HCEC 1CT (cell line): ENCODE measurements around the gene C14orf132.

Experiments used
- DNase-seq: peaks from one replicate; pipeline ENCODE4 v3.0.0-alpha.2; 2017

The C14orf132 gene

DNA sequence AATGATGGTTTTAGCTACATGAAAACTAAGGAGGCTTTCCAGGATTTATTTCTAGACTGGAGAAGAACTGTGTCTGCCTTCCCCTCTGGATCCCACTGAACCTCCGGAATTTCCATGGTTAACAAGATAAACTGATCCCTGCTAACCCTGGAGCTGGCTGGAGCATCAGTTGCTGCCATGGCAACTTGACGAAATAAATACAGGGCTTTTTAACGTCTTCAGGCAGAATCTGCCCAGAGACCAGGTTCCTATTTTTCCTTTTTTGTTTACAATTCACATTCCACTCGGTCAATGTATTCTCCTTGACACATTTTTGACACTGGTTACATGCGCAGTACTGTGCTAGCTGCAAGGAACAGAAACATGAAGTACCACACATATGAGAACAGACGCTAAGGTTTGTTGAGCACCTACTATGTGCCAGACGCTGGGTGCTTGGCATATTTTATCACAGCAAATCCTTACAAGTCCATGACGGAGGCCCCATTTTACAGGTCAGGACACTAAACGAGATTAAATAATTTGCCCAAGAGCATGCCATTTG is 1.7 kb downstream of the C14orf132 start:
- DNase-seq = no peak

DNA sequence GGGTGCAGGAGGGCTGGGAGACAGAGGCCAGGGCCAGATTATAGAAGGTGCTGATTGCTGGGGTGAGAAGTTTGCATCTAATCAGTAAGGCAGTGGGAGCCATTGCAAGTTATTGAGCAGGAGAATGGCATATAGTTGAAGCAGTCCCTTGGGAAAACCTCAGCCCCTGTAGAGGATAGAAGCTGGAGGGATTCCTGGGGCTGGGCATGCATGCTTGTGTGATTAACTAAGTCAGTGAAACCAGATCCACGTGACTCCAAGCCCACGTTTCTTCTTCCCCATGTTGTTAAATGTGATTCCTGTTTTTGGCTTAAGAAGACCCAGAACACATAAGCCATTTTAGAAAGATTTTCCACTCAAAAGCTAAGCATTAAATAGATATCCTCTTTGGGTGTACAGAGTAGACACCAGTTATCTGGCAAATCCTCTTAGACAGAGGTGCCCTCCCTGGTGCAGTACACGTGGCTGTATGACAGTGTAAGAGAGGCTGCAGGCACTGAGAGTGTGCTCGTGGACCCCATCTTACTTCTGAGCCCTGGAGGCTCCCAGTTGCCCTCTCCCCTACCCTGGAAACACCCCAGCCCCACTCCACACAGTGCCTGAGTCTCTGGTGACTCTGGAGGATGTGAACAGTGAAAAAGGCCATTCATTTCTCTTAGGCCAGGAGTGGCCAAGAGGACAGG is 3.2 kb downstream of the C14orf132 start:
- DNase-seq = no peak

DNA sequence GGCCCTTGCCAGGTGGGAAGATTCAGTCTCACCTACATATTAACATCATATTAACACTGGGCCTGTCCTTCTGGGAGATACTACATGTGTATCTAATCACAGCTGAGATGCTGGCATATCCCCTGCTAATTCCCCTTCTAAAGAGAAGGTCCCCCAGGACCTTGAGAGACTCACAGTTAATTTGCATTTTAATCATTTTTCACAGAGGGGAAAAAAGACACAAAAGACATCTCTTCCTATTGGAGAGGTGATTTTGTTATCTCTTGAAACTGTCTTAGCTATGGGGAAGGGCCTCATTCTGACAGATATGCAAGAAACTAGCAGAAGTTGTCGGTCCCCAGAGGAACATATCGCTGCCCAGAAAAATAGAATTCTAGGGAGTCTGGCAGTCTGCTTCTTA is 7.5 kb downstream of the C14orf132 start:
- DNase-seq = no peak

DNA sequence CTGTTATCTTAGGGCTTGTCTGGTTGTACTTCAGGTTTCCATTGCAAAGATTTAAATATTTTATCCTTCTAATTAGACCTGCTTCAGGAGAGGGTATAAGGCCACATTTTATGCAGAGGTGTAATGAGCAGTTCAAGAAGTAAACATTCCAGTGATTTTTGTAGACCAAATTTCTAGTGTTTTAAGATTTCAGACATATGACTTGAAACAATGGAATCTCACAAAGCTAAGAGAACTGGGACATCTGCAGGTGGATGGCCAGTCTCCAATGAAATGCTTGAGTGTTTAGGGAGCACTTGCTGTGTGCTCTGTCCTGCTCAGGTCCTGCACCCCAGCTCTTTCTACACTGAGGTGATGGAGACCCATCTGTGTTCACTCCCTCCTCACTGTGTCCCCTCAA is 7.9 kb downstream of the C14orf132 start:
- no peak for DNase-seq

DNA sequence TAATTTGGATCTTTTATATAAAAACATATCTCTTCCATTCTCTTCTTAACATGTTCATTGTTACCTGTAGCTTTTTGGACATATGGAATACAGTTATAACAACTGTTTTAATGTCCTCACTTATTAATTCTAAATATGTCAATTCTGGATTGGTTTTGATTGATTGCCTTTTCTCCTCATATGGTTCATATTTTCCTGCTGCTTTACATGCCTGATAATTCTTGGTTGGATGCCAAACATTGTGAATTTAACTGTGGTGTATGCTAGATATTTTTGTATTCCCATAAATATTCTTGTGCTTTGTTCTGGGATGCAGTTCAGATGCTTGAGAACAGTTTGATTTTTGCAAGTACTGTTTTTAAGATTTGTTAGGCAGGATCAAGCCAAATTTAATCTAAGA is 10.8 kb downstream of the C14orf132 start:
- no peak for DNase-seq

DNA sequence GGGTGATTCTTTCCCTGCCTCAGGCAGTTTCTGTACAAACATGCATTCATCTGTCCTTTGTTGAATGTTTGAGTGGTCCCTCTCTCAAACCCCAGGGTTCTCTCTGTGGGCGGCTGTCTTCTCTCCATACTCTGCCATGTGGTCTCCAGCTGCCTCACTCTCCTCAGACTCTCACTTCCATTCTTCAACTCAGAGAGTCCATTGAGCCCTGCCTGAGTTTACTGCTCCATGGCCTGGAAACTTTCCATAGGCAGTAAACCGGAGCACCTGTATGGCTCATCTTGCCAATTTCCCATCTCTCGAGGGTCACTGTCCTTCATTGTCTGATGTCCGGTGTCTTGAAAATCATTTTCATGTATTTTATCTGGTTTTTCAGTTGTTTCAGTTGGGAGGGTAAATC is 11.3 kb downstream of the C14orf132 start:
- DNase-seq = no peak

DNA sequence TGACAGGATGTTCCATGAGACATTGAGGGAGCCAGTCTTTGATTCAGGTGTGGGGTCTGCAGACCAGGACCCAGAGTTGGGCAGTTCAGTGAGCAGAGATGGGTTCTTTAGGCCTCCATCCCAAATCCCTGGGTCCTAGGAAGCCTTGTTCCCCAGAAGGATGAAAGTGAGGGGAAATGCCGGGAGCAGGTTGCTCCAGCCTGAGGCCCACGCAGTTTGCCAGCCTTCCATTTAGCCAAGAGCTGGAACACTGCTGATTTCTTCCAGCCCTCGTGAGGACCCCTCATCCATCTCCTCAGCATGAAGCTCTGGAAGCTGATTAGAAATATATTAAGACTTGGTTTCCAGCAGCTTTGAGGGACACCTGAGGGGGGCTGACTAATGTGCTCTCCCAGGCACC is 12.1 kb downstream of the C14orf132 start:
- no peak for DNase-seq

DNA sequence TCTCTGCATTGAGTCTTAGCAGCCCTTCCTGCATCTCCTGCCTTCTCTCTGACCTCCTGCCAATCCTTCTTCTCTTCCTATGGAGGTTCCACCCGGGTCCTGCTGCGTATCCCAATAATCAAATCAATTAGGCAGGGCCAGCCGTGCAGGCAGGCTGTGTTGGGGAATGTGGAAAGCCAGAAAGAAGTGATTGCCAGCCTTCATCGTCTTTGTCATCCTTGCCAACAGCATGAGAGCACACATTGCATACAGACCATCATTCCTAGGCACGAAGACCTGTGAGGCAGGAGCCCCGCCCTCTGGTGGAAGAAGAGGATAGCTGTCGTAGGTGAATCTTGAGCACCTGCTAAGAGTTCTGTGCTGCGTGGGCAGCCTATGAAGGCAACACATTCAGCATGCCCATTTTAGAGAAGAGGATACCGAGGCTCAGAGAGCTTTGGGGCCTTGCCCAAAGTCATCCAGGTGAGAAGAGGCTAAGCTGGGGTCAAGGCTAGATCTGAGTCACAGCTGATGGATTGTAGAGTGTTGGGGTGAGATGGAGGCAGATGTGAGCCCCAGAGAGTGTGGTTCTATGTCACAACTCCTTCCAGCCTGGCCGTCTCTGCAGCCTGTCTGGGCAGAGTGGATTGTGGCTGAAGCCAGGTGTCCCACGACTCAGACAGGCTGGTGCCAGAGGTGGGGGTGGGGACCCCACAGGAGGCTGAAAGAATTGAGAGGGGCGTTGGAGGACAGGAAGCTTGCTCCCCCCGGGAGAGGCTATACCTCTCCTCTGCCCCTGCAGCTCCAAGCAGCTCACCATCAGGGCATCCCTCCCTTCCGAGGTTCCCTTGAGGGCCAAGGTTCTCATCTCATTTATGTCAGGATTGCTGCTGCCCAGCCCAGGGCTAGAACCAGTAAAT is 12.7 kb downstream of the C14orf132 start:
- DNase-seq = no peak

DNA sequence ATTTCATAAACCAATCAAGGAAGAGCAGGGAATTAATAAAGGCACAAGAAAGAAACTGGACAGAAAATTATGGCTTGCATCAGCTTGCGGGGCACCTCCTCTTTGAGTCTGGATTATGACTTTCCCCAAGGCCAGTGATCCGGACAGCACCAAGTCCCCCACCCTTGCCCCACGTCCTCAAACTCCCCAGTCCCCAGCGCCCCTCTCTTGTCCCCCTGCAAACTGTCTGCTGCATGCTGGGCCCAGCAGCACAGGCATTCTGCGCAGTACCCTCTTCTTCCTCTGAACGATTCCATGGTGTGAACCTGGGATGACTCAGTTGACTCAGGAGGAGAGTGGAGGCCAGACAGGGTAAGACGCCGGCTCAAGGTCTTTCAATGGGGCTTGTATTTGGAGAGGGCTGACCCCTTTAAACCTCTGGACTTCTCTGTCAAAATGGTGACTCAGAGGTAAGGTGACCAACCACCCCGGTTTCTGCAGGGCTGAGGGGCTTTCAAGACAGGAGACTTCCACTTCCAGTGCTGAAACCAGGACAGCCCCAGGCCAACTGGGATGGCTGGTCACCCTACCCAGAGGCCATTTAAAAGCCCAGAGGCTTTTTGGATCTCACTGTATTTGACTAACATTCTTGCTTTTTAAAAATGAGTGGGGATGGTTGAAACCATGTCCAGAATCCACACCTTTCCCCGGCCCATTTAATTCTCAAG is 13.5 kb downstream of the C14orf132 start:
- peak; percentile 14 for DNase-seq

DNA sequence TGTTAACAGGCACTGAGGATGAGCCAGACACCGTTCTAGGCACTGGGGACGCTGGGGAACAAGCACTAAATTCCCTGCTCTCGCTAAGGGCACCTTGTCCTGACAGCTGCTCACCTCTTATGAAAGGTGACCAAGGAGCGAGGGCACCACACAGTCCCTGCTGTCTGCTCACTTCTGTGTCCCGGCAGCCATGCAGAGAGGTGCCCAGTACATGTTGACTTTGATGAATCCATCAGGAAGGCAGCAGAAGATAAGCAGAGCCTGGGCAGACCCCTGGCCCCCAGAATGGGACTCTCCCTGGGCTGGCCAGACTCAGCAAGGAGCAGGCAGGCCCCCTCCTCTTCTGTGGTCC is 14.1 kb downstream of the C14orf132 start:
- no peak for DNase-seq

DNA sequence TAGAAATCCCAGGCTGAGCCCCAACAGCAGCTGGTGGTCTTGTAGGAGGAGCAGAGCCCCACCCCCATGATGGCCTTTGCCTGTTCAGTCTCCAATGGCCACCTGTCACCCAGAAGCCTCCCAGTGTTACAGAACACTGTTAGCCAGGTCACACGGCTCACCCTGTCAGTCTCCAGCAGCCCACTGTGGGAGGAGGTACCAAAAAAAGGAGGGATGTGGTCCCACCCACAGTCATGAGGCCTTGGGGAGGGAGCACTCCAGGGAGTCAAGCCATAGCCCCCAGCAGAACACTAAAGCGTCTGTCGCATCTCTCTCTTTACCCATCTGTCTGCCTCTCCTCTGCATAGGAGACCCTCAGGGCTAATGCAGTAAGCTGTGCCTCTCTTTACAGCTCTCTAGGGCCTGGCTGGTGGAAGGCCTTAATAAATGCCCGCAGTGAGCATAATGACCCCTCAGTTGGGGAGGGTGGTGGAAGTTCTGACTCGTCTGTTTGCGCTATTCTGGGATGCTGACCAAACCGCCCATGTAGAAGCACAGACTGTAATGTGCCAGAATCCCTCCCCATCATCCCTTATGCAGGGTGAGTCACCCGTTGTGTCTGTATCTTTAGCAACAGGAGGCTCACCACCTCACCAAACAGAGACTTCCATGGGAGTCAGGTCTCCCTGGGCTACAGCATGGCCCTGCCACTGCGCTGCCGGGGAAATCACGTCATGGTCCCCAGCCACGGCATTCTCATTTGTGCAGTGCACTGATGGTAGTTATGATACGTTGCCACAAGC is 14.6 kb downstream of the C14orf132 start:
- peak; percentile 94 for DNase-seq

DNA sequence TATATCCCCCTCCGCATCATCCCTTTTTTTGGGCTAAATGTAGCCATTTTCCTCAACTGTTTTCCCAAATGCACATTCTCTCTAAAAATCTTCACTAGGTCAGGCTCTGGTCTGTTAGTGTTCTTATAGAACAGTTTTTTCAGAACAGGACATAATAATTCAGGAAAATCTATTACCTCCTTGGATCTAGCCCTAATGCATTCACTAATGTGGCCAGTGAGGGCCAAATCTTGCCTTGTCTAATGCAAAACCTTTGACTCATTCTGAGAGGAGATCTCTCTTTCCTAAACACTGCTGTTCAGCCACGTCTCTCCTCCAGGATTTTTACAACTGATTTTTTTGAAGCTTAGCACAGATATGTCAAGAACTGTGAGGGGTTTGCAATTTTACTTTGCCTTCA is 15.5 kb downstream of the C14orf132 start:
- no peak for DNase-seq

DNA sequence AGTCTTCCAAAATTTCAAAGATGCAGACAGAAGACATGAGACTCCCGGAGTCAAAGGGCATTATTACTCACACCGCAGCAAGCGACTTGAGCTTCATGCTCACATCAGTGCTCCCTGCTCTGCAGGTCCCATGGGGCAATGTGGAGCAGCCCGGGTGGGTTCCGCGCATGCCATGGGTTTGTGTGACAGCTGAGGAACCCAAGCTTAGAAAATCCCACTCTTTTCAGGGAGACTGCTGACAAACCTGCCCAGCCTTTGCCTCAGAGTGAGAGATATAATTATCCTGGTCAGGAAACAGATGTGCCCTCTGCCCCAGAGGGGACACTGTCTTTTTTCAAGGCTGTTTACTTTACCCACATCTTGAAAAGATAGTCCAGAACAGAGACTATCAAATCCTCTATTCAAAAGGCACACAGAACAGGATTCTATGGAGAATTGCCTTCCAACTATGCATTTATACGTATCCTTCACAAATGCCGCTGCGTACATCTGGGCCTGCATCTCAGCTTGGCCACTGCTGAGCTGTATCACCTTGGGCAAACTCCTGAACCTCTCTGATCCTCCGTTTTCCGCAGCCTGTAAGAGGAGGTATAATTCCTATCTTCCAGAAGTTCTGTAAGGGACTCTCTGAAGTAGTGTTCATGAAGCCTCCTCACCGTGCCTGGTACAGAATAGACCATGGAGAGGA is 16.0 kb downstream of the C14orf132 start:
- DNase-seq = peak; percentile 17

DNA sequence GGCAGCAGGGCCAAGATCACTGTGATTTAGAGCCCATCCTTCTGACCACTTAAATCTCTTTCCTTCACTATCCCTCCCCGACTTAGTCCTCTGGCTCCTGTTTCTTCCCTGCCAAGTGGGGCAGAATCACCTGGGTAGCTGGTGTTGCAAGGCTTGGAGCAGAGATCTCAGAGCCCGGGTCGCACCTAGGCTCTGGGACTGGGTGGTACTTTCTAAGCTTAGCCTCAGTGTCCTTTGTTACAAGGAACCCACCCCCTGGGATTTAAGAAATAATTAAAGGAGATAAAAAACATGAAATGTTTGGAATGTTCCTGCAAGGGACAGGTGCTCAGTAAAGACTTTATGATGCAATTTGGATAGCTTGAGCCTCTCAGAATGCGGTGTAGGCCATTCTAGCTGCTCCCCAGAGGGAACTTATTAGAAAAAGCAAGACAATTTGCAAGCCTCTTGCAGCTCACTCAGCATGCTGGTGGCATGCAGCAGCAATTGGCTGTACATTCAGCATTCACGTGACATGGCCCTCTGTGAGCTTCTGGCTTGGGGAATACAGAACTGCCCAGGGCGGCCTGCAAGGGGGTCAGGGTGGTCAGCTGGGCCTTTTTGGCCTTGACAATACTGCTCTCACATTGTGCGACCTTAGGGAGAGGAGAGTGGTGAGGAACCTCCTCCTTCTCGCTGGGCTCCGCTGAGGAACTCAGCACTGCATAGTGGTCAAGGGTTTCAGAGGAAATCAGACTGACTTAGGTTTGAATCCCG is 16.8 kb downstream of the C14orf132 start:
- no peak for DNase-seq

DNA sequence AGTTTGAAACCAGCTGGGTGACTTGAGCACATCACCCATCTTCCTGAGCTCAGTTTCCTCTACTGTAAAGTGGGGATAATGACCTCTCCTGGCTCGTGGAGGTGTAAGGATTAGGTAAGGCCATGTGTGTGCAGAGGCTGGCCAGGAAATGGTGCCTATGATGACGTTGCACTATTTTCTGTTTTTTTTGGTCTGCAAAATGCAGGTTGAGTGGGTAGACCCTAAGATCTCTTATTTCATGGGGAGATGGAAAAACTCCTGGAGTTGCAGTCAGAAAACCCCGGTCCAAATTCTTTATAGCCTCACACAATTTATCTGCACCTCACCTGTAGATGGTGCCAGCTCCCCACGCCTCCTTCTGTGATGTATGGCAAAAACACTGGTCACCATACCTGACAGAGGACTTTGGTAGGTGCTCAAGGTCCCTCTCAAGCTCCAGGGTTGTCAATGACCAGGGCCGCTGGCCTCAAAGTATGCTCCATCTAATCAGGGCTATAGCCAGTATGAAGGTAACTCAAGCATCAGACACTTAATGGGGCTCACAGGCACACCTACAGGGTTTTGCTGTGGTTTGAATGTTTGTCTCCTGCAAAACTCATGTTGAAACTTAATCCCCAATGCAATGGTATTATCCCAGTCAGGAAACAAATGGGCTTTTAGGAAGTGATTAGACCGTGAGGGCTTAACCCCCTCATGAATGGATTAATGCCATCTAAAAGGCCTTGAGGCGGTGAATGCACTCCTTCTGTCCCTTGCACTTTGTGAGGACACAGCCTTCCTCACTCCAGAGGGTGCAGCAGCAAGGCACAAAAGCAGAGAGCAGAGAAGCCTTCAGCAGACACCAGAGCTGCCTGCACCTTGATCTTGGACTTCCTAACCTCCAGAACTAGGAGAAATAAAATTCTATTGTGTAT is 17.6 kb downstream of the C14orf132 start:
- no peak for DNase-seq

DNA sequence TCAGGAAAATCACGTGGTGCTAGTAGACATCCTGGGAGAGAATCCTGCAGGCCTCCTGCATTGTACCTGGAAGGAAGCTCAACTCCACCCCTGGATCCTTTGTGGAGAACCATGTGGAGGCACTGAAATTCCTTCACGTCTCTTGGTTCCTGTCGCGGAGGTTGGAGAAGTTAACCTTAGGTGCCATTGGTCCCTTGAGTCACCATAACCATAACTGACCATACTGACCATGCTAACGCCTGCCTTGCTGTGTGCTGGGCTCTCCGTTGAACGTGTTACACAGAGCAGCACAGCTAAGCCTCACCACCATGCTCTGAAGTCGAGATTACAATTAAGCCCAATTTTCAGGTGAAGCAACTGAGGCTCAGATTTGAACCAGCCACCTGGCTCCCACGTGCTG is 18.6 kb downstream of the C14orf132 start:
- no peak for DNase-seq

DNA sequence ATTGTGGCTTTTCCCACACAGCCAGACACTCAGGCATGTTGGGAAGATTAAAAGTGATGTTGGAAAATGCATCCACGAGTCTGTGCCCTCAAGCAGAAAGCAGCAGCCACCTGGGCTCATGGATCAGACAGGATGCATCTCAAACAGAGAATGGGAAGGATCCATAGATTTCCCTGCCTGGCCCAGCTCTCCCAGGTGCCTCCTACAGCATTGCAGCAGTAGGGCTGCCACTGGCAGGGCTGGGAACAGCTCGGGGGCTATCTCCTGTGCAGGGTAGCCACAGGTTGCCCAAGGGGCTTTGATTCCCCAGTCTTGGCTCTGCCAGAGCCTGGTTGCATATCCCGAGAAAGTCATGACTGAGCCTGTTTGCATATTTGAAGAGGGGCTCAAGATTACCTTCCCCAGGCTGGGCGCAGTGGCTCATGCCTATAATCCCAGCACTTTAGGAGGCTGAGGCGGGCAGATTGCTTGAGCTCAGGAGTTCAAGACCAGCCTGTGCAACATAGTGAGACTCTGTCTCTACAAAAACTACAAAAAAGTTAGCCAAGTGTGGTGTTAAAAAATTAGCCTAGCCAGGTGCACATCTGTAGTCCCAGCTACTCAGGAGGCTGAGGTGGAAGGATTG is 19.5 kb downstream of the C14orf132 start:
- DNase-seq = no peak

DNA sequence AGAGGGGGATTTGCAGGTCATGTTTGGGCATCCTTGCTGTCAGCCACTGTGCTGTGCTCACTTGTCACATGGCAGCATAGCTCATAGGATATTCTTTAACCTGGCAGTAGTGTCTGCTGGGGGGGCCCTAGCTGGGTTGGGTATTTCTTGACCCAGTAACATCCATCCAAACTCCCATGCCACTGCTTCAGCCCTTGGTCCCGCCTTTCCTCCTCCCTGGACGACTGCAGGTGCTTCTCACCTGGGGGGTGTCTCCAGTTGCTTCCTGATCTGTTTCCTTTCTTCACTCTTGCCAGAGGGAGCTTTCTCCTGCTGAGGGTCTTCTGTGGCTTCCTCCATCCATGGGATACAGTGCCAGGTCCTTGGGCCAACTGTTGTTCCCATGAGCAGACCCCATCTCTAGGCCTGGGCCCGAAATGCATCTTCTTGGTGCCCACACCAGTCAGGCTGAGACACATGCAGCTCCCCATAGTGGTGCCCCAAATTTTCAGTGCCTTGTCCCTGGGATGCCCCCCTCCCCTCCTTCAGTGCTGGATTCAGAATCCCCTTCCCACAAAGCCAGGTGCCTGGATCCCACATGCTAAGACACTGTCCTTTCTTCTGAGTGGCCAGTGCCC is 20.5 kb downstream of the C14orf132 start:
- no peak for DNase-seq
